Right renal cortex interstitium (tissue), 3 donors: Measurements from ENCODE around the gene PRDM5. TPM values are rescaled to one million over a fixed set of nuclear protein-coding genes. Genes with fewer than 3 reads are reported as not detected.

Experiments used
- DNase-seq, 3 donors: peaks; one replicate each; pipeline ENCODE4 v3.0.0-alpha.2; 2013; ENCODE audit warnings: low read depth in 3 of 3, low spot score in 2 of 3
- polyA plus RNA-seq, 3 donors: library from polyadenylated mRNA; unstranded; fragments of 120-200 nt; gene quantifications; one replicate each; pipeline ENCODE4 v1.2.1, GENCODE V29; 2013; ENCODE audit not compliant: insufficient read length in 3 of 3

PRDM5 gene
- polyA plus RNA-seq, 3 donors = 15.4 to 18.5 (median 17.9) TPM

GRCh38 chr4:120826449-120826848 lies 96.1 kb downstream of the PRDM5 start:
- no peak for DNase-seq

GRCh38 chr4:120824946-120825345 lies 97.6 kb downstream of the PRDM5 start:
- no peak for DNase-seq

GRCh38 chr4:120821977-120822376 lies 100.5 kb downstream of the PRDM5 start:
- no peak for DNase-seq

GRCh38 chr4:120821029-120821428 lies 101.5 kb downstream of the PRDM5 start:
- DNase-seq = no peak

GRCh38 chr4:120819805-120820437 lies 102.6 kb downstream of the PRDM5 start:
- no peak for DNase-seq

- DNase-seq = no peak
These were observed 106.1 kb downstream of the PRDM5 start for GRCh38 chr4:120816296-120816965.

- no peak for DNase-seq
These were observed 107.2 kb downstream of the PRDM5 start for GRCh38 chr4:120815361-120815760.

GRCh38 chr4:120814886-120815285 lies 107.6 kb downstream of the PRDM5 start:
- DNase-seq = no peak

- DNase-seq = no peak
These were observed 110.3 kb downstream of the PRDM5 start for GRCh38 chr4:120812216-120812615.

GRCh38 chr4:120809518-120809917 lies 113.0 kb downstream of the PRDM5 start:
- no peak for DNase-seq

GRCh38 chr4:120808475-120809141 lies 113.9 kb downstream of the PRDM5 start:
- DNase-seq = no peak

GRCh38 chr4:120801137-120801758 lies 121.3 kb downstream of the PRDM5 start:
- DNase-seq = no peak

- DNase-seq = no peak
These were observed 124.0 kb downstream of the PRDM5 start for GRCh38 chr4:120798570-120798969.

- DNase-seq = no peak
These were observed 126.3 kb downstream of the PRDM5 start for GRCh38 chr4:120796271-120796670.

- no peak for DNase-seq
These were observed 137.3 kb downstream of the PRDM5 start for GRCh38 chr4:120785202-120785601.

- DNase-seq = no peak
These were observed 145.1 kb downstream of the PRDM5 start for GRCh38 chr4:120777459-120777858.

GRCh38 chr4:120775431-120775830 lies 147.1 kb downstream of the PRDM5 start:
- no peak for DNase-seq

- no peak for DNase-seq
These were observed 148.9 kb downstream of the PRDM5 start for GRCh38 chr4:120773641-120774040.

GRCh38 chr4:120771907-120772306 lies 150.6 kb downstream of the PRDM5 start:
- no peak for DNase-seq

- DNase-seq = no peak
These were observed 151.6 kb downstream of the PRDM5 start for GRCh38 chr4:120770897-120771296.

- DNase-seq = no peak
These were observed 153.3 kb downstream of the PRDM5 start for GRCh38 chr4:120769227-120769626.
